A673 (cell line): Measurements from ENCODE around the gene CLK2. TPM values are rescaled to one million over a fixed set of nuclear protein-coding genes. Genes with fewer than 3 reads are reported as not detected.
"Not testable (repeated sequence)": the region's sequence is repeated elsewhere in the genome, so short reads cannot be mapped to it uniquely, and the experiment has no call there.

ENCODE experiments used
- BruUV-seq: library from RNA; stranded (reverse); fragments of 400-500 nt; replicated peaks from 2 replicates; lab custom pipeline; 2021; lab: Mats Ljungman, UMichigan
- CTCF ChIA-PET: fragments of 300-600 bp; sonication (Branson Sonifier 250); formaldehyde crosslinking; loops from one replicate; lab custom pipeline; 2022; ENCODE audit warnings: antibody characterized with exemption; lab: Charles Lee
- POLR2A ChIA-PET: fragments of 300-600 bp; sonication (Branson Sonifier 250); formaldehyde crosslinking; loops from one replicate; lab custom pipeline; 2022; ENCODE audit warnings: antibody characterized with exemption; ENCODE audit not compliant: low non-redundant PET; lab: Charles Lee
- DNase-seq: peaks from one replicate; pipeline ENCODE4 v3.0.0-alpha.2; 2015; ENCODE audit warnings: low spot score
- H3K27ac ChIP-seq: fragments of 200-600 bp; sonication (generic); 2 replicates; pipeline ENCODE4 v1.5.1; 2016; ENCODE audit warnings: mixed run types, low read depth, mild to moderate bottlenecking, mixed read lengths, antibody characterized with exemption, low read length; ENCODE audit not compliant: poor library complexity, severe bottlenecking
- H3K27me3 ChIP-seq: fragments of 200-600 bp; sonication (generic); replicated peaks from 2 replicates; pipeline ENCODE4 v1.6.1; 2017; ENCODE audit warnings: mixed run types, low read depth, mild to moderate bottlenecking, mixed read lengths, antibody characterized with exemption, low read length; ENCODE audit not compliant: insufficient read depth, poor library complexity
- H3K36me3 ChIP-seq: fragments of 200-600 bp; sonication (generic); 2 replicates; pipeline ENCODE4 v1.6.1; 2016; ENCODE audit warnings: mixed run types, mild to moderate bottlenecking, mixed read lengths, antibody characterized with exemption, low read length; ENCODE audit not compliant: insufficient read depth, poor library complexity, severe bottlenecking
- H3K4me1 ChIP-seq: fragments of 200-600 bp; sonication (generic); 2 replicates; pipeline ENCODE4 v1.6.1; 2017; ENCODE audit warnings: mixed run types, mild to moderate bottlenecking, mixed read lengths, antibody characterized with exemption, low read length; ENCODE audit not compliant: insufficient read depth, poor library complexity, severe bottlenecking
- H3K4me3 ChIP-seq: fragments of 200-600 bp; sonication (generic); 2 replicates; pipeline ENCODE4 v1.5.1; 2016; ENCODE audit warnings: low read depth, mixed run types, mild to moderate bottlenecking, mixed read lengths, low read length; ENCODE audit not compliant: poor library complexity, severe bottlenecking
- H3K9me3 ChIP-seq: fragments of 200-600 bp; sonication (generic); 2 replicates; pipeline ENCODE4 v1.6.1; 2016; ENCODE audit warnings: mixed run types, low read depth, mild to moderate bottlenecking, mixed read lengths, antibody characterized with exemption, low read length; ENCODE audit not compliant: poor library complexity, severe bottlenecking
- CTCF ChIP-seq: fragments of 300-800, 200-600 bp; sonication (generic); conservative IDR thresholded peaks from 2 replicates; pipeline ENCODE4 v1.5.1; 2017; ENCODE audit warnings: low read depth, mild to moderate bottlenecking, antibody characterized with exemption, low read length, moderate library complexity, mixed read lengths
- EZH2 ChIP-seq: fragments of 200-600 bp; sonication (generic); IDR thresholded peaks from 2 replicates; pipeline ENCODE4 v1.6.1; 2017; ENCODE audit warnings: borderline replicate concordance, low read depth, mild to moderate bottlenecking, mixed read lengths, antibody characterized with exemption, low read length; ENCODE audit not compliant: poor library complexity, severe bottlenecking
- intact Hi-C: fragments of 100-400 bp; cut with micrococcal nuclease; formaldehyde crosslinking; loops from one replicate; pipeline ENCODE4 v1.10.0; 2022; ENCODE audit not compliant: unreplicated experiment
- total RNA-seq: library from RNA; stranded (reverse); gene quantifications from 2 replicates; pipeline ENCODE4 v1.2.3, GENCODE V29; 2021

CLK2 gene
- total RNA-seq, 1 experiment from 2014 or later: 70.2 TPM

- ChIA-PET CTCF (interaction anchor here (1.0 to 2.2 kb wide), 3 partner anchors 10 to 47 kb away, joined by 3 to 7 read pairs (median 4); no protein-coding TSS in a partner anchor), POLR2A (interaction anchor here (0.6 to 0.7 kb wide), 2 partner anchors 10 to 12 kb away, joined by 3 to 4 read pairs; no protein-coding TSS in a partner anchor)
- Histone ChIP-seq H3K27me3 (no peaks in the 10 kb centered on the region), H3K27ac (peak overlapping the region; percentile 38), H3K9me3 (no peaks in the 10 kb centered on the region), H3K4me3 (peak overlapping the region; percentile 37), H3K4me1 (peaks cover 30% of the 10 kb centered on the region), H3K36me3 (peaks cover under 1% of the 10 kb centered on the region)
- BruUV-seq: no TSS peak
- peak; percentile 95 for DNase-seq
- intact Hi-C loops: loop anchor here (5.0 kb wide), 1 partner anchor 34 kb away; the partner anchor contains the start of genes MTX1 and THBS3
- no peak for TF ChIP-seq CTCF
- TF ChIP-seq EZH2: no peak
Measured at GRCh38 chr1:155241069-155241679, 32.1 kb downstream of the CLK2 start.

- Histone ChIP-seq H3K9me3 (no peaks in the 10 kb centered on the region), H3K27me3 (no peaks in the 10 kb centered on the region), H3K4me1 (peaks cover 3% of the 10 kb centered on the region), H3K4me3 (no peak overlapping the region), H3K27ac (no peak overlapping the region), H3K36me3 (no peaks in the 10 kb centered on the region)
- intact Hi-C loops: no loop called here
- no peak for DNase-seq
- BruUV-seq: no TSS peak
- ChIA-PET CTCF (no interaction called here), POLR2A (no interaction called here)
- no peak for TF ChIP-seq CTCF
- TF ChIP-seq EZH2: no peak
Measured at GRCh38 chr1:155236451-155236850, 36.9 kb downstream of the CLK2 start.

- H3K36me3 ChIP-seq, CTCF ChIA-PET, H3K27ac ChIP-seq, intact Hi-C loops, H3K4me3 ChIP-seq, H3K27me3 ChIP-seq, H3K9me3 ChIP-seq, BruUV-seq, DNase-seq, POLR2A ChIA-PET, H3K4me1 ChIP-seq: not testable (repeated sequence)
Measured at GRCh38 chr1:155235375-155235774, 37.9 kb downstream of the CLK2 start.

- CTCF ChIA-PET, H3K36me3 ChIP-seq, H3K4me3 ChIP-seq, H3K4me1 ChIP-seq, DNase-seq, BruUV-seq, H3K27me3 ChIP-seq, POLR2A ChIA-PET, H3K9me3 ChIP-seq, intact Hi-C loops, H3K27ac ChIP-seq: not testable (repeated sequence)
Measured at GRCh38 chr1:155233502-155233901, 39.8 kb downstream of the CLK2 start.

- BruUV-seq, H3K4me1 ChIP-seq, H3K36me3 ChIP-seq, DNase-seq, POLR2A ChIA-PET, H3K9me3 ChIP-seq, H3K4me3 ChIP-seq, intact Hi-C loops, H3K27me3 ChIP-seq, H3K27ac ChIP-seq: not testable (repeated sequence)
- CTCF ChIA-PET: interaction anchor here (0.6 kb wide), 1 partner anchor 233 kb away, joined by 7 read pairs; no protein-coding TSS in a partner anchor
Measured at GRCh38 chr1:155232001-155232978, 41.0 kb downstream of the CLK2 start.
